ENCODE data around the gene CLCA1. TPM values are rescaled to one million over a fixed set of nuclear protein-coding genes. Genes with fewer than 3 reads are reported as not detected.

CLCA1 gene
- total RNA-seq, 1 donor from 2014 or later, result 0.37 TPM

- DNase-seq (ENCODE audit: low spot score), result no peak
Measured at GRCh38 chr1:86461482-86461881, 7.2 kb upstream of the CLCA1 start.

- DNase-seq (ENCODE audit: low spot score), result no peak
Measured at GRCh38 chr1:86464819-86465218, 3.9 kb upstream of the CLCA1 start.

DNA sequence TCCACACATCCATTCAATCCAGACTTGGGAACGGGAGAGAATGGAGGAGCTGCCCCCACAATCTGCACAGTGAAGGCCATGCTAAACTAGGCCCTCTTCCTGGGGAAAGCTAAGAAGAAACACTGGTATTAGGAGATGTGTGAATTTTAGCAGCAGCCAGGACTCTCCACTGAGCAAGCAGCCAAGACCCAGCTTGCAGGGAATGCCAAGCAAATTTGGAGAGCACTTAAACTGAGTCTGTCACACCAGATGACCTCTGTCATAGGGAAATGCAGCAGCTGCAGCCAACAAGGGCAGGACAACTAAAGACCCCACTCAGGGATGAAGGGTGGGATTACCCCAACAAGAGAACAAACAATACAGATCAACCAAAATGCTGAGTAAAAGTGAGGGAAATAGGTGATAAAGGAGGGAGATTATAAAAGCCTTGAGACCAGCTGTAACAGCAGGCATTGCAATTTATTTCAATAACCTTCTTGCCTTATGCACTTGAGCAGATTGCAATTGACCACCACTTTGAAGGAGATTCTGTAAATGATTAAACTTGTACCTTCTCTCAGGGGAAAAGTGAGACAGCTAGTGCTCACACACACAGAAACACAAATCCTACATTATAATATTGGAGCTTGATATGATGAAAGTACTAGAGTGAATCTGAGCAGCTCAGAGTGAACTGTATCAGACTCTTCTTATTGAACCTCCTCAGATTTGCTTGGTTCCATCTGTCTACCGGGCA is 2.5 kb upstream of the CLCA1 start:
- no peak for DNase-seq (ENCODE audit: low spot score)

GRCh38 chr1:86466986-86467385 is 1.7 kb upstream of the CLCA1 start:
- no peak for DNase-seq (ENCODE audit: low spot score)

GRCh38 chr1:86470859-86471258 is 2.1 kb downstream of the CLCA1 start:
- DNase-seq (ENCODE audit: low spot score), result no peak

DNA sequence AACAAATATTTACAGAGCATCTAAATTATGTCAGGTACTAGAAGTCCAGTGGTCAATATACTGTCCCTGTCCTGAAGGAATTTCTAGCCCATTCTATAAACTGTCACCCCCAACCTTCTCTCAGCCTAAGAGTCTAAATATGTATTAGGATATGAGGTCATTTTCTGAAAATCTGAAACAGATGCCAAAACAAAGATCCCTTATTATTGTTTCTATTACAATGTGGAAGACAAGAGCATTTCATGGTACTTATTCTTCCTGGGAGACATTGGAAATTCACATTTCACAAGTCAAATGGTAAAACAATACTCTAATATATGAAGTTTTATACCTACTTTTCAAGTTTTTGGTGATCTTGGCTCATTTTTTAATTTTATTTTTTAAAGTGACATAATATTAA is 2.6 kb downstream of the CLCA1 start:
- no peak for DNase-seq (ENCODE audit: low spot score)

DNA sequence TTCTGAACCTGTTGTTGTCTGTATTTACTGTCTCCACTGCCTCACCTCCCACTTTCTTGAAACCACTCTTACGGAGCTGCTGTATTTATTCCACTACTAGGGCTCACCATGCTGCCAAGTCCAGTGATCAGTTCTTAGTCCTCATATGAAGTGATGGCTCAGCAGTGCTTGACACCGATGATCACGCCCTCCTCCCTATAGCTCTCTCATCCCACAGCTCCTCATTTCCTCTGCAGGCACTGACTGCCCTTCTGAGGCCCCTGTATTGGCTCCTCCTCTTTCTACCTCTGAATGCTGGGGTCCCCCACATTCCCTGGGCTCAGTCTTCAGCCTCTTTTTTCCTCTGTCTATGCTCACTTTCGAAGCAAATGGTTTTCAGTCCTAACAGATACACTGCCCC is 3.4 kb downstream of the CLCA1 start:
- no peak for DNase-seq (ENCODE audit: low spot score)

DNA sequence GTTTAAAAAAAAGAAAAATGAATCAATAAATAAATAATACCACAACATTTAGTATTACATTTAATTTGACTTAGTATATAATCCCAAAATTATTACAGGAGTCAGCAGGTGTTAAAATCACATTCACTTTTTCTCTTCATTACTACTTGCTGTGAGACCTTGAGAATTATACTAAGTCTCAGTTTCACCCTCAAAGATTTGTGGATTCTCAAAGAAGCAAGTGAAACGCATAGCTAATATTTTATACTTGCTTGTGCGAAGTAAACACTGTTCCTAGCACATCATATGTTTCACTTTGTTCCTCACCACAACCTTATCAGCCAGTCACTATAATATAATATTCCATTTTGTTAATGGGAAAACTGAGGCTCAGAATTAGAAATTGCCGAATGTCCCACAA is 4.0 kb downstream of the CLCA1 start:
- no peak for DNase-seq (ENCODE audit: low spot score)

- DNase-seq (ENCODE audit: low spot score), result no peak
Measured at GRCh38 chr1:86477256-86477655, 8.5 kb downstream of the CLCA1 start.

- DNase-seq (ENCODE audit: low spot score), result no peak
Measured at GRCh38 chr1:86477682-86478081, 9.0 kb downstream of the CLCA1 start.

GRCh38 chr1:86478416-86479156 is 9.9 kb downstream of the CLCA1 start:
- no peak for DNase-seq (ENCODE audit: low spot score)

- DNase-seq (ENCODE audit: low spot score), result no peak
Measured at GRCh38 chr1:86481966-86482365, 13.2 kb downstream of the CLCA1 start.

GRCh38 chr1:86487131-86487810 is 18.5 kb downstream of the CLCA1 start:
- DNase-seq (ENCODE audit: low spot score), result no peak

DNA sequence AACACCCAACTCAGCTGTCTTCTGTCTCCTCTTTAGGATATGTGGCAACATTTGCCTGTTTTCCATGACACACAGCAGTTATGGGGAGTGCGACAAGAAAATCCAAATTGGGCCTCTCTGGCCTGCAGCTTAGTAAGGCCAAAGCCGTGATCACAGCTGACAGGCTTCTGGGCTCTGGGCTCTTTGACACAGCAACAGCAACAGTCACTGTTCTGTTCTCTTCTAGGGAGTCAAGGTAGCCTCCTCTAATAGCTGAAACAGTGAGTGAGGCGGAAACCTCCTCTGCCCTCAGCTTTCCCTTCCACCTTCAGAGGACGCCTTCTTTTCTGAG is 19.0 kb downstream of the CLCA1 start:
- no peak for DNase-seq (ENCODE audit: low spot score)

- no peak for DNase-seq (ENCODE audit: low spot score)
Measured at GRCh38 chr1:86489242-86489878, 20.6 kb downstream of the CLCA1 start.

DNA sequence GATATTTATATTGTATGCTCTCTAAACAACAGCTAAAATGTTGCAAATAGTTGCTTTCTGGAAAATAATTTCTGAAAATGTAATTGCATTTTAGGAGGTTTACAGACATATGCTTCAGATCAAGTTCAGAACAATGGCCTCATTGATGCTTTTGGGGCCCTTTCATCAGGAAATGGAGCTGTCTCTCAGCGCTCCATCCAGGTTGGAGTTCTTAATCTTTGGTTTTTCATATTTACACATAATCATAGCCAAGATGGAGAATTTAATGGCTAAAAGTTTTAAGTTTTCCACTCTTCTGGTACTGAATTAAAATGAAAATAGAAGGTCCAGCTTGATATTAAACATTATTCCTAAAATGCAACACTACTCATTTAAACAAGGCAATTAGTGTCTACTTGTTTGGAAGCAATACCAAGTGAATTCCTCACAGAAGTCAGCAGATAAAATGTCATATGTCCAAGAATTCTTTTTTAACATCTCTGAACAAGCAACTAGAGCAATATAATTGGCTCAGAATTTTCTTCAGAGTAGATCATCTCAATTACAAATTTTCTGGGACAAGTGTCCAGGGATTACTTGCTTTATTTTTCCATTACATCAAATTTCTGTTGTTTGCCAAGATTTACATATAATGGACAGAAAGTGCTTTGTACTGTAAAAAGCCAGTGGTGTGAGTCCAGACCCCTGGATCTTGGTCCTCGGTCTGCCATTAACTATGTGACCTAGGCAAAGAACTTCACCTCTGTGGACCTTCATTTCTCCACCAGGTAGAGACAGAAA is 22.6 kb downstream of the CLCA1 start:
- no peak for DNase-seq (ENCODE audit: low spot score)

- no peak for DNase-seq (ENCODE audit: low spot score)
Measured at GRCh38 chr1:86498281-86498680, 29.6 kb downstream of the CLCA1 start.

DNA sequence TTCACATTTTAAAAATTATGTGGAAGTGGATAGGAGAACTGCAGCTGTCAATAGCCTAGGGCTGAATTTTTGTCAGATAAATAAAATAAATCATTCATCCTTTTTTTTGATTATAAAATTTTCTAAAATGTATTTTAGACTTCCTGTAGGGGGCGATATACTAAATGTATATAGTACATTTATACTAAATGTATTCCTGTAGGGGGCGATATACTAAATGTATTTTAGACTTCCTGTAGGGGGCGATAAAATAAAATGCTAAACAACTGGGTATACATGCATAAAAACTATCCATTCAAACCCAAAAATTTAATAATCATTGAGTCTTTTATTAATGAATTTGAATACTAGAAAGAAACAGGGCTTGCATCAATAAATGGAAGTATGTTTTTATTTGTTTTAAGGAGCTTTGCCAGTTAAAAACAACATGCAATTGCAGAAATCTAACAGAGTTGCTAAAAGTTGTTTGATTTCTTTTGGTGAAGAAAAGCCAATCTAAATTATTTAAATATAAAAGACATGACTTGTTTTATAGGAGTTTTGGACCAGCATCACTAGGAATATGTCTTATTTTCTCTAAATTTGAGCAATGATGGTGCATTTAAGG is 31.4 kb downstream of the CLCA1 start:
- DNase-seq (ENCODE audit: low spot score), result no peak

DNA sequence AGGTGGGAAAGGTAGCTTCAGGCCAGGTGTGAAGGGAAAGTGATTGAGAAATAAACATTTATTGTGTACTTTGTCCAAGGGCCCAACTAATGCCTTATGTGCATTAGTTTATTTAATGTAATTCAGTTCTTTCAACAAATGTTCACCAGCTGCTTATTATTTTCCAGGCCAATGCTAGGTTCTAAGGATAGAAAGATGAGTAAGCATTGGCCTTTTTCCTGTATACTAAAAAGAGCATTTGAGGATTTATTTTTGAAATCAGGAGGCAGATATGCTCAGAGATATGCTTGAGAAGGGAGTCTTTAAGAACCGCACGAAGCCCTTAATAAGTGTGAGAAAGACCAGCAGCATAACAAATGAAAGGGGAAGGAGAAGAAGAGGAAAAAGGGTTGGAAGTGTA is 32.0 kb downstream of the CLCA1 start:
- no peak for DNase-seq (ENCODE audit: low spot score)

- peak; percentile 26 for DNase-seq (ENCODE audit: low spot score)
Measured at GRCh38 chr1:86502125-86502646, 33.5 kb downstream of the CLCA1 start.
